NB4 (cell line): ENCODE results near the gene CBX4.

Experiments used
- CTCF ChIP-seq: IDR thresholded peaks from one replicate; pipeline ENCODE4 v1.5.1; 2012; ENCODE audit warnings: low read depth, low read length
- MAX ChIP-seq: IDR thresholded peaks from 2 replicates; pipeline ENCODE4 v1.6.1; 2011; ENCODE audit warnings: low read depth, low read length
- MYC ChIP-seq: IDR thresholded peaks from 2 replicates; pipeline ENCODE4 v1.6.1; 2011; ENCODE audit warnings: low read depth, low read length
- POLR2A ChIP-seq: IDR thresholded peaks from 2 replicates; pipeline ENCODE4 v1.6.1; 2011; ENCODE audit warnings: mild to moderate bottlenecking; ENCODE audit not compliant: insufficient read length; ENCODE audit errors: extremely low read depth

GRCh38 chr17:79789943-79790804 is 49.1 kb downstream of the CBX4 start:
- TF ChIP-seq CTCF, result peak; percentile 64
- TF ChIP-seq POLR2A, result no peak
- no peak for TF ChIP-seq MAX
- TF ChIP-seq MYC, result no peak; the same call in 1 of the 2 replicates
